ENCODE measurements around the gene CBY1.
A peak's percentile ranks its signal among the peaks of the same experiment; 100 is the strongest.

Gene CBY1

DNA sequence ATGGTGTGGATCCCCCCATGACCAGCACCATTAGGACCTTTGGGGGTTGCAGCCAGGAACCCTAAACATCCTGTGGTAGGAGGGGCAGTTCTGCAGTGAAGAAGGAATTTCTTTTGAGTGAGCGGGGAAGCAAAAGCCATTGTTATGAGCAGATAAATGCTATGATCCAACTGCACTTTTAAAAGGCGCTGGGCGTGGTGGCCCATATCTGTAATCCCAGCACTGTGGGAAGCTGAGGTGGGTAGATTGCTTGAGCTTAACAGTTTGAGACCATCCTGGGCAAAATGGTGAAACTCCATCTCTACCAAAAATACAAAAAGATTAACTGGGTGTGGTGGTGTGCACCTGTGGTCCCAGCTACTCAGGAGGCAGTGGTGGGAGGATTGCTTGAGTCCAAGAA is 19.4 kb downstream of the CBY1 start:
- WGBS (ENCODE audit: extremely low coverage, insufficient coverage, low lambda C conversion rate): no CpG with 5 or more reads among the region's 3 CpGs
- Histone ChIP-seq H4K8ac (ENCODE audit: low read depth, low read length) (no peak overlapping the region), H3K56ac (ENCODE audit: low read length) (no peak overlapping the region), H3K27ac (ENCODE audit: low read depth, low read length) (no peak overlapping the region), H3K9ac (ENCODE audit: low read length) (no peak overlapping the region), H3K4ac (ENCODE audit: low read depth, low read length) (no peak overlapping the region), H3K18ac (ENCODE audit: low read length) (no peak overlapping the region), H3K79me1 (ENCODE audit: low read length) (no peaks in the 10 kb centered on the region), H3K36me3 (ENCODE audit: control insufficient read depth, insufficient read depth, low read length) (peaks cover 4% of the 10 kb centered on the region), H4K5ac (ENCODE audit: low read length) (no peak overlapping the region), H3K4me3 (ENCODE audit: low read length) (no peak overlapping the region), H3K4me1 (ENCODE audit: control insufficient read depth, low read depth, low read length) (no peaks in the 10 kb centered on the region), H2AK5ac (ENCODE audit: low read length) (no peak overlapping the region), H3K4me2 (ENCODE audit: low read length) (no peak overlapping the region), H3K79me2 (ENCODE audit: control insufficient read depth, insufficient read depth, low read length) (no peaks in the 10 kb centered on the region), H2BK5ac (ENCODE audit: low read length) (no peak overlapping the region), H3K27me3 (ENCODE audit: insufficient read depth, low read length, poor library complexity) (no peaks in the 10 kb centered on the region), H2BK120ac (ENCODE audit: low read depth, low read length) (no peak overlapping the region), H3K23ac (ENCODE audit: low read length) (no peak overlapping the region), H2BK15ac (replicated peaks; ENCODE audit: low read depth) (no peak overlapping the region)
- no peak for DNase-seq

GRCh38 chr22:38681582-38682335 is 25.3 kb downstream of the CBY1 start, which contains the start of gene TOMM22:
Gene TOMM22 (plus strand): TSS chr22:38681957. CDS start chr22:38681979, 22 bp downstream.
- H2AK5ac ChIP-seq (ENCODE audit: low read length): no peak within 1 kb of the TSS
- peak; percentile 92 for DNase-seq
- no peak within 1 kb of the TSS for H2BK15ac ChIP-seq (replicated peaks; ENCODE audit: low read depth)
- H3K27ac ChIP-seq (ENCODE audit: low read depth, low read length): no peak within 1 kb of the TSS
- H3K23ac ChIP-seq (ENCODE audit: low read length): no peak within 1 kb of the TSS
- peak within 1 kb of the TSS; percentile 8 for H3K4ac ChIP-seq (ENCODE audit: low read depth, low read length)
- peak within 1 kb of the TSS; percentile 95 for H4K5ac ChIP-seq (ENCODE audit: low read length)
- H3K79me1 ChIP-seq (ENCODE audit: low read length): peaks cover 10% of the 10 kb centered on the region
- H3K9ac ChIP-seq (ENCODE audit: low read length): peak within 1 kb of the TSS; percentile 99
- no CpG with 5 or more reads among the region's 60 CpGs for WGBS (ENCODE audit: extremely low coverage, insufficient coverage, low lambda C conversion rate)
- H3K4me3 ChIP-seq (ENCODE audit: low read length): peak within 1 kb of the TSS; percentile 100
- H3K36me3 ChIP-seq (ENCODE audit: control insufficient read depth, insufficient read depth, low read length): peaks cover 5% of the 10 kb centered on the region
- peak within 1 kb of the TSS; percentile 83 for H4K8ac ChIP-seq (ENCODE audit: low read depth, low read length)
- H3K79me2 ChIP-seq (ENCODE audit: control insufficient read depth, insufficient read depth, low read length): peaks cover 9% of the 10 kb centered on the region
- H3K27me3 ChIP-seq (ENCODE audit: insufficient read depth, low read length, poor library complexity): no peaks in the 10 kb centered on the region
- H2BK5ac ChIP-seq (ENCODE audit: low read length): peak within 1 kb of the TSS; percentile 78
- peak within 1 kb of the TSS; percentile 3 for H3K18ac ChIP-seq (ENCODE audit: low read length)
- peak within 1 kb of the TSS; percentile 96 for H3K4me2 ChIP-seq (ENCODE audit: low read length)
- no peak within 1 kb of the TSS for H2BK120ac ChIP-seq (ENCODE audit: low read depth, low read length)
- peaks cover 2% of the 10 kb centered on the region for H3K4me1 ChIP-seq (ENCODE audit: control insufficient read depth, low read depth, low read length)
- H3K56ac ChIP-seq (ENCODE audit: low read length): peak within 1 kb of the TSS; percentile 100

- peaks cover 7% of the 10 kb centered on the region for H3K36me3 ChIP-seq (ENCODE audit: control insufficient read depth, insufficient read depth, low read length)
- no CpG with 5 or more reads among the region's 9 CpGs for WGBS (ENCODE audit: extremely low coverage, insufficient coverage, low lambda C conversion rate)
- no peak overlapping the region for H3K4ac ChIP-seq (ENCODE audit: low read depth, low read length)
These were observed 28.5 kb downstream of the CBY1 start for GRCh38 chr22:38684895-38685294.

GRCh38 chr22:38685761-38686160 is 29.3 kb downstream of the CBY1 start:
- Histone ChIP-seq H3K79me1 (ENCODE audit: low read length) (peaks cover 12% of the 10 kb centered on the region), H2BK120ac (ENCODE audit: low read depth, low read length) (no peak overlapping the region)

More at GRCh38 chr22:38684895-38685294, 28.5 kb downstream of the CBY1 start:
- H2BK15ac ChIP-seq (replicated peaks; ENCODE audit: low read depth): no peak overlapping the region
- H3K4me2 ChIP-seq (ENCODE audit: low read length): no peak overlapping the region
- H3K18ac ChIP-seq (ENCODE audit: low read length): no peak overlapping the region
- peaks cover 12% of the 10 kb centered on the region for H3K79me1 ChIP-seq (ENCODE audit: low read length)
- peaks cover 2% of the 10 kb centered on the region for H3K4me1 ChIP-seq (ENCODE audit: control insufficient read depth, low read depth, low read length)
- H4K8ac ChIP-seq (ENCODE audit: low read depth, low read length): no peak overlapping the region
- peaks cover 9% of the 10 kb centered on the region for H3K79me2 ChIP-seq (ENCODE audit: control insufficient read depth, insufficient read depth, low read length)
- no peak overlapping the region for H3K27ac ChIP-seq (ENCODE audit: low read depth, low read length)
- H2BK120ac ChIP-seq (ENCODE audit: low read depth, low read length): no peak overlapping the region
- H4K5ac ChIP-seq (ENCODE audit: low read length): no peak overlapping the region
- no peaks in the 10 kb centered on the region for H3K27me3 ChIP-seq (ENCODE audit: insufficient read depth, low read length, poor library complexity)
- no peak overlapping the region for H3K9ac ChIP-seq (ENCODE audit: low read length)
- H3K56ac ChIP-seq (ENCODE audit: low read length): no peak overlapping the region
- DNase-seq: no peak
- H2AK5ac ChIP-seq (ENCODE audit: low read length): no peak overlapping the region
- no peak overlapping the region for H3K23ac ChIP-seq (ENCODE audit: low read length)
- H2BK5ac ChIP-seq (ENCODE audit: low read length): no peak overlapping the region
- no peak overlapping the region for H3K4me3 ChIP-seq (ENCODE audit: low read length)

DNA sequence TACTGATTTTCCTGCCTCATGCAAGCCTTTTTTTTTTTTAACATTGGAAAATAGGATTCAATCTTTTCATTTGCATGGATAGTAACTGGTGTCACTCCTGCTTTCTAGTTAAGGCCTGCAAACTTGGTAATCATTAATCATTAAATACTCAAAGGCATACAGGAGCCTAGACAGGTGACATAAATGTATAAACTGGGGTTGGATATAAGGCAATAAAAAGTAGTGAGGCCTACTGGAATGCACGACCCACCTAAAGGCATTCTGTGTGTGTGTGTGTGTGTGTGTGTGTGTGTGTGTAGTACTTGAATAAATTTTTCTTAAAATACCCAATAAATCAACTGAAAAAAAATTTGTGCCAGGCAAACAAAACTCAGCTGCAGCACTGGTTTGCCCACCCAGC is 33.2 kb downstream of the CBY1 start:
- peaks cover 3% of the 10 kb centered on the region for H3K36me3 ChIP-seq (ENCODE audit: control insufficient read depth, insufficient read depth, low read length)
- no peak overlapping the region for H3K18ac ChIP-seq (ENCODE audit: low read length)
- H2BK5ac ChIP-seq (ENCODE audit: low read length): no peak overlapping the region
- H3K4me2 ChIP-seq (ENCODE audit: low read length): no peak overlapping the region
- no peak overlapping the region for H2AK5ac ChIP-seq (ENCODE audit: low read length)
- H3K9ac ChIP-seq (ENCODE audit: low read length): no peak overlapping the region
- no peaks in the 10 kb centered on the region for H3K79me2 ChIP-seq (ENCODE audit: control insufficient read depth, insufficient read depth, low read length)
- no peak overlapping the region for H3K56ac ChIP-seq (ENCODE audit: low read length)
- no peak overlapping the region for H4K8ac ChIP-seq (ENCODE audit: low read depth, low read length)
- no peak overlapping the region for H3K27ac ChIP-seq (ENCODE audit: low read depth, low read length)
- DNase-seq: no peak
- peaks cover 11% of the 10 kb centered on the region for H3K79me1 ChIP-seq (ENCODE audit: low read length)
- no peaks in the 10 kb centered on the region for H3K27me3 ChIP-seq (ENCODE audit: insufficient read depth, low read length, poor library complexity)
- H2BK15ac ChIP-seq (replicated peaks; ENCODE audit: low read depth): no peak overlapping the region
- H3K23ac ChIP-seq (ENCODE audit: low read length): no peak overlapping the region
- H3K4me3 ChIP-seq (ENCODE audit: low read length): no peak overlapping the region
- WGBS (ENCODE audit: extremely low coverage, insufficient coverage, low lambda C conversion rate): no CpG with 5 or more reads among the region's 1 CpG
- H2BK120ac ChIP-seq (ENCODE audit: low read depth, low read length): no peak overlapping the region
- no peak overlapping the region for H4K5ac ChIP-seq (ENCODE audit: low read length)
- no peak overlapping the region for H3K4ac ChIP-seq (ENCODE audit: low read depth, low read length)
- H3K4me1 ChIP-seq (ENCODE audit: control insufficient read depth, low read depth, low read length): no peaks in the 10 kb centered on the region

More at GRCh38 chr22:38685761-38686160, 29.3 kb downstream of the CBY1 start:
- H4K8ac ChIP-seq (ENCODE audit: low read depth, low read length): no peak overlapping the region
- DNase-seq: no peak
- H3K9ac ChIP-seq (ENCODE audit: low read length): no peak overlapping the region
- H3K4me2 ChIP-seq (ENCODE audit: low read length): no peak overlapping the region
- peaks cover 2% of the 10 kb centered on the region for H3K4me1 ChIP-seq (ENCODE audit: control insufficient read depth, low read depth, low read length)
- H3K18ac ChIP-seq (ENCODE audit: low read length): no peak overlapping the region
- H4K5ac ChIP-seq (ENCODE audit: low read length): no peak overlapping the region
- H3K27ac ChIP-seq (ENCODE audit: low read depth, low read length): no peak overlapping the region
- peaks cover 9% of the 10 kb centered on the region for H3K79me2 ChIP-seq (ENCODE audit: control insufficient read depth, insufficient read depth, low read length)
- H3K4me3 ChIP-seq (ENCODE audit: low read length): no peak overlapping the region
- WGBS (ENCODE audit: extremely low coverage, insufficient coverage, low lambda C conversion rate): no CpG with 5 or more reads among the region's 1 CpG
- H3K27me3 ChIP-seq (ENCODE audit: insufficient read depth, low read length, poor library complexity): no peaks in the 10 kb centered on the region
- H3K4ac ChIP-seq (ENCODE audit: low read depth, low read length): no peak overlapping the region
- no peak overlapping the region for H2BK15ac ChIP-seq (replicated peaks; ENCODE audit: low read depth)
- no peak overlapping the region for H2BK5ac ChIP-seq (ENCODE audit: low read length)
- H2AK5ac ChIP-seq (ENCODE audit: low read length): no peak overlapping the region
- H3K56ac ChIP-seq (ENCODE audit: low read length): no peak overlapping the region
- peaks cover 7% of the 10 kb centered on the region for H3K36me3 ChIP-seq (ENCODE audit: control insufficient read depth, insufficient read depth, low read length)
- no peak overlapping the region for H3K23ac ChIP-seq (ENCODE audit: low read length)

Data from mesendoderm (in vitro differentiated cells).